ENCODE measurements around the gene MMP14. TPM values are rescaled to one million over a fixed set of nuclear protein-coding genes. Genes with fewer than 3 reads are reported as not detected.

MMP14 gene
- total and polyA plus RNA-seq, 3 experiments from 2014 or later: 1.4 to 1.7 TPM; not detected in 1

DNA sequence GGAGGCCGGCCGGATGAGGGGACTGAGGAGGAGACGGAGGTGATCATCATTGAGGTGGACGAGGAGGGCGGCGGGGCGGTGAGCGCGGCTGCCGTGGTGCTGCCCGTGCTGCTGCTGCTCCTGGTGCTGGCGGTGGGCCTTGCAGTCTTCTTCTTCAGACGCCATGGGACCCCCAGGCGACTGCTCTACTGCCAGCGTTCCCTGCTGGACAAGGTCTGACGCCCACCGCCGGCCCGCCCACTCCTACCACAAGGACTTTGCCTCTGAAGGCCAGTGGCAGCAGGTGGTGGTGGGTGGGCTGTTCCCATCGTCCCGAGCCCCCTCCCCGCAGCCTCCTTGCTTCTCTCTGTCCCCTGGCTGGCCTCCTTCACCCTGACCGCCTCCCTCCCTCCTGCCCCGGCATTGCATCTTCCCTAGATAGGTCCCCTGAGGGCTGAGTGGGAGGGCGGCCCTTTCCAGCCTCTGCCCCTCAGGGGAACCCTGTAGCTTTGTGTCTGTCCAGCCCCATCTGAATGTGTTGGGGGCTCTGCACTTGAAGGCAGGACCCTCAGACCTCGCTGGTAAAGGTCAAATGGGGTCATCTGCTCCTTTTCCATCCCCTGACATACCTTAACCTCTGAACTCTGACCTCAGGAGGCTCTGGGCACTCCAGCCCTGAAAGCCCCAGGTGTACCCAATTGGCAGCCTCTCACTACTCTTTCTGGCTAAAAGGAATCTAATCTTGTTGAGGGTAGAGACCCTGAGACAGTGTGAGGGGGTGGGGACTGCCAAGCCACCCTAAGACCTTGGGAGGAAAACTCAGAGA is 9.6 kb downstream of the MMP14 start:
- Histone ChIP-seq H3K9me3 (ENCODE audit: low read length) (no peaks in the 10 kb centered on the region), H3K36me3 (ENCODE audit: insufficient read depth, low read length) (no peaks in the 10 kb centered on the region), H3K27me3 (ENCODE audit: insufficient read depth, low read length, poor library complexity, severe bottlenecking) (no peaks in the 10 kb centered on the region), H3K4me1 (ENCODE audit: insufficient read depth, low read length) (no peaks in the 10 kb centered on the region), H3K27ac (ENCODE audit: low read depth, low read length) (no peak overlapping the region), H3K4me3 (ENCODE audit: low read length) (no peak overlapping the region)
- ChIA-PET POLR2A (interaction anchor here (0.5 kb wide), 1 partner anchor 22 kb away, joined by 3 read pairs; no protein-coding TSS in a partner anchor), CTCF (interaction anchor here (1.3 to 1.5 kb wide), 2 partner anchors 8 to 23 kb away, joined by 3 to 4 read pairs; no protein-coding TSS in a partner anchor)
- no peak for DNase-seq
- no peaks in the 10 kb centered on the region for H3K36me3 Mint-ChIP-seq
- H3K27ac Mint-ChIP-seq: no peak overlapping the region
- no peak overlapping the region for H3K4me3 Mint-ChIP-seq
- H3K4me1 Mint-ChIP-seq: no peaks in the 10 kb centered on the region
- H3K27me3 Mint-ChIP-seq: peaks cover 27 to 45% of the 10 kb centered on the region in 2 donors
- no peaks in the 10 kb centered on the region for H3K9me3 Mint-ChIP-seq

DNA sequence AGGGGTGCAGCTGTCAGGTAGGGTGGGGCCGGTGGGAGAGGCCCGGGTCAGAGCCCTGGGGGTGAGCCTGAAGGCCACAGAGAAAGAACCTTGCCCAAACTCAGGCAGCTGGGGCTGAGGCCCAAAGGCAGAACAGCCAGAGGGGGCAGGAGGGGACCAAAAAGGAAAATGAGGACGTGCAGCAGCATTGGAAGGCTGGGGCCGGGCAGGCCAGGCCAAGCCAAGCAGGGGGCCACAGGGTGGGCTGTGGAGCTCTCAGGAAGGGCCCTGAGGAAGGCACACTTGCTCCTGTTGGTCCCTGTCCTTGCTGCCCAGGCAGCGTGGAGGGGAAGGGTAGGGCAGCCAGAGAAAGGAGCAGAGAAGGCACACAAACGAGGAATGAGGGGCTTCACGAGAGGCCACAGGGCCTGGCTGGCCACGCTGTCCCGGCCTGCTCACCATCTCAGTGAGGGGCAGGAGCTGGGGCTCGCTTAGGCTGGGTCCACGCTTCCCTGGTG is 10.5 kb downstream of the MMP14 start:
- no peaks in the 10 kb centered on the region for H3K36me3 Mint-ChIP-seq
- POLR2A ChIA-PET: interaction anchor here (0.5 kb wide), 1 partner anchor 23 kb away, joined by 3 read pairs; no protein-coding TSS in a partner anchor
- no peak overlapping the region for H3K4me3 ChIP-seq (ENCODE audit: low read length)
- no peak overlapping the region for H3K27ac ChIP-seq (ENCODE audit: low read depth, low read length)
- CTCF ChIA-PET: interaction anchor here (0.9 to 1.3 kb wide), 2 partner anchors 15 to 24 kb away, joined by 3 read pairs; no protein-coding TSS in a partner anchor
- no peaks in the 10 kb centered on the region for H3K27me3 ChIP-seq (ENCODE audit: insufficient read depth, low read length, poor library complexity, severe bottlenecking)
- H3K27me3 Mint-ChIP-seq: peaks cover 19 to 40% of the 10 kb centered on the region in 2 donors
- no peak overlapping the region for H3K27ac Mint-ChIP-seq
- H3K4me1 ChIP-seq (ENCODE audit: insufficient read depth, low read length): no peaks in the 10 kb centered on the region
- DNase-seq: no peak
- no peaks in the 10 kb centered on the region for H3K36me3 ChIP-seq (ENCODE audit: insufficient read depth, low read length)
- H3K4me1 Mint-ChIP-seq: no peaks in the 10 kb centered on the region
- H3K9me3 ChIP-seq (ENCODE audit: low read length): no peaks in the 10 kb centered on the region
- H3K9me3 Mint-ChIP-seq: no peaks in the 10 kb centered on the region
- H3K4me3 Mint-ChIP-seq: no peak overlapping the region

DNA sequence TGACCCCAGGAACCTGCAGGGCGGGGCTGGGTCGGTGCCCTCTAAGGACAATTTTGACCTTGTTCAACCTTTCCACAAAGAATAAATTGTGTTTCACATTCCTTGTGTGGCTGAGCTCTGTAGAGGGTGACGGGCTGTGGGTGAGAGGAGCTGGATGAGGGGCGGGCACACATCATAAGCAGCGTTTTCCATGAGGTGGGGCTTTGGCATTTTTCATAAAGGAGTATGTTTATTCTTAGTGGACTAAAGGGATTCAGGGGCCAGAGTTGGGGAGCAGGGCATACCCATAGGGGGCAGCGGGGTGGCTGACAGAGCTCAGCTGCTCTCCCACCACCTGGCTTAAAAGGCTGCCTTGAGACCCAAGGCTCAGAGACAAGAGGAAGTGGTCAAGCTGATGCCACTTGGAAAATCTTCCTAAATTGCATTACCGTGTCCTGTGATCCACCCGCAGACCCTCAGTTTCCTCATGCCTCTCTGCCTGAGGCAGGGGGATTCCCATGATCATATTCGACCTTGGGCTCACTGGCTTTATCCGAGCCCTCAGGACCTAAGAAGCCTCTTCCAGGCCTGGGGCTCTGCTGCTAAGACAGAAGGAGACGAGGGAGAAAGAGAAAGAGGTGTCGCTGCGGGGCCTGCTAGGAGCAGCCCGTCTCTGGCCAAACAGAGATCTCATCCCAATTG is 11.4 kb downstream of the MMP14 start:
- H3K27ac Mint-ChIP-seq: no peak overlapping the region
- H3K9me3 ChIP-seq (ENCODE audit: low read length): no peaks in the 10 kb centered on the region
- DNase-seq: no peak
- no peaks in the 10 kb centered on the region for H3K9me3 Mint-ChIP-seq
- H3K36me3 ChIP-seq (ENCODE audit: insufficient read depth, low read length): no peaks in the 10 kb centered on the region
- peaks cover 15 to 31% of the 10 kb centered on the region in 2 donors for H3K27me3 Mint-ChIP-seq
- POLR2A ChIA-PET: no interaction called here
- H3K27me3 ChIP-seq (ENCODE audit: insufficient read depth, low read length, poor library complexity, severe bottlenecking): no peaks in the 10 kb centered on the region
- peaks cover 0 to 1% (median under 1%) of the 10 kb centered on the region in 3 donors for H3K4me1 Mint-ChIP-seq
- H3K4me3 ChIP-seq (ENCODE audit: low read length): no peak overlapping the region
- H3K4me1 ChIP-seq (ENCODE audit: insufficient read depth, low read length): peaks cover 2% of the 10 kb centered on the region
- no peaks in the 10 kb centered on the region for H3K36me3 Mint-ChIP-seq
- CTCF ChIA-PET: interaction anchor here (0.9 to 8.2 kb wide), 5 partner anchors 14 to 26 kb away, joined by 3 to 149 read pairs (median 3); no protein-coding TSS in a partner anchor
- H3K27ac ChIP-seq (ENCODE audit: low read depth, low read length): no peak overlapping the region
- no peak overlapping the region for H3K4me3 Mint-ChIP-seq

- Histone ChIP-seq H3K27me3 (ENCODE audit: insufficient read depth, low read length, poor library complexity, severe bottlenecking) (no peaks in the 10 kb centered on the region), H3K36me3 (ENCODE audit: insufficient read depth, low read length) (no peaks in the 10 kb centered on the region), H3K9me3 (ENCODE audit: low read length) (no peaks in the 10 kb centered on the region), H3K4me3 (ENCODE audit: low read length) (no peak overlapping the region), H3K27ac (ENCODE audit: low read depth, low read length) (no peak overlapping the region), H3K4me1 (ENCODE audit: insufficient read depth, low read length) (peaks cover 9% of the 10 kb centered on the region)
- Mint-ChIP-seq H3K27ac (peak overlapping the region in 2 of 8 donors; percentile 8 to 50), H3K4me3 (no peak overlapping the region), H3K27me3 (peaks cover 15 to 27% of the 10 kb centered on the region in 2 donors), H3K36me3 (no peaks in the 10 kb centered on the region), H3K9me3 (no peaks in the 10 kb centered on the region), H3K4me1 (peaks cover 4 to 8% (median 7%) of the 10 kb centered on the region in 3 donors)
- peak in 1 of 5 donors; percentile 19 for DNase-seq
- ChIA-PET CTCF (interaction anchor here (1.2 to 8.2 kb wide), 3 partner anchors 13 to 27 kb away, joined by 3 to 149 read pairs (median 6); no protein-coding TSS in a partner anchor), POLR2A (no interaction called here)
These were observed 12.2 kb downstream of the MMP14 start for GRCh38 chr14:22848351-22849164.

GRCh38 chr14:22849212-22849819 is 12.9 kb downstream of the MMP14 start:
- DNase-seq: no peak
- H3K9me3 ChIP-seq (ENCODE audit: low read length): no peaks in the 10 kb centered on the region
- no peaks in the 10 kb centered on the region for H3K9me3 Mint-ChIP-seq
- CTCF ChIA-PET: interaction anchor here (1.3 to 8.2 kb wide), 3 partner anchors 10 to 27 kb away, joined by 6 to 149 read pairs (median 9); no protein-coding TSS in a partner anchor
- no peak overlapping the region for H3K27ac Mint-ChIP-seq
- POLR2A ChIA-PET: no interaction called here
- peaks cover 12% of the 10 kb centered on the region for H3K4me1 ChIP-seq (ENCODE audit: insufficient read depth, low read length)
- no peak overlapping the region for H3K27ac ChIP-seq (ENCODE audit: low read depth, low read length)
- H3K27me3 Mint-ChIP-seq: peaks cover 15 to 27% of the 10 kb centered on the region in 2 donors
- no peaks in the 10 kb centered on the region for H3K36me3 ChIP-seq (ENCODE audit: insufficient read depth, low read length)
- peaks cover 4 to 9% (median 7%) of the 10 kb centered on the region in 3 donors for H3K4me1 Mint-ChIP-seq
- H3K27me3 ChIP-seq (ENCODE audit: insufficient read depth, low read length, poor library complexity, severe bottlenecking): no peaks in the 10 kb centered on the region
- no peak overlapping the region for H3K4me3 Mint-ChIP-seq
- H3K36me3 Mint-ChIP-seq: no peaks in the 10 kb centered on the region
- no peak overlapping the region for H3K4me3 ChIP-seq (ENCODE audit: low read length)

- Histone ChIP-seq H3K36me3 (ENCODE audit: insufficient read depth, low read length) (no peaks in the 10 kb centered on the region), H3K9me3 (ENCODE audit: low read length) (no peaks in the 10 kb centered on the region), H3K4me3 (ENCODE audit: low read length) (no peak overlapping the region), H3K27me3 (ENCODE audit: insufficient read depth, low read length, poor library complexity, severe bottlenecking) (peaks cover 4% of the 10 kb centered on the region), H3K4me1 (ENCODE audit: insufficient read depth, low read length) (peaks cover 12% of the 10 kb centered on the region), H3K27ac (ENCODE audit: low read depth, low read length) (no peak overlapping the region)
- Mint-ChIP-seq H3K4me1 (peaks cover 4 to 10% (median 9%) of the 10 kb centered on the region in 3 donors), H3K4me3 (no peak overlapping the region), H3K9me3 (no peaks in the 10 kb centered on the region), H3K36me3 (no peaks in the 10 kb centered on the region), H3K27ac (peak overlapping the region in 1 of 8 donors; percentile 60), H3K27me3 (peaks cover 10 to 28% of the 10 kb centered on the region in 2 donors)
- CTCF ChIA-PET: interaction anchor here (1.1 to 8.2 kb wide), 10 partner anchors 10 to 294 kb away, joined by 3 to 149 read pairs (median 9); partner anchors contain the start of genes ABHD4 and MRPL52
- POLR2A ChIA-PET: interaction anchor here (0.5 kb wide), 1 partner anchor 86 kb away, joined by 4 read pairs; no protein-coding TSS in a partner anchor
- no peak for DNase-seq
These were observed 14.8 kb downstream of the MMP14 start for GRCh38 chr14:22850944-22851764.
